Endothelial cell of umbilical vein (primary cell): ENCODE measurements around the gene LARP1. TPM values are rescaled to one million over a fixed set of nuclear protein-coding genes. Genes with fewer than 3 reads are reported as not detected.

Experiments used
- BruUV-seq: library from RNA; stranded (reverse); fragments of 400-500 nt; replicated peaks from 2 replicates; lab custom pipeline; 2021; lab: Mats Ljungman, UMichigan
- CTCF ChIA-PET: fragments of 300-600, 350-600 bp; sonication (Branson Sonifier 250); formaldehyde crosslinking; loops from one replicate; lab custom pipeline; 2021; ENCODE audit warnings: antibody characterized with exemption, inconsistent platforms; lab: Charles Lee
- POLR2A ChIA-PET: fragments of 300-600, 350-600 bp; sonication (Branson Sonifier 250); formaldehyde crosslinking; loops from one replicate; lab custom pipeline; 2021; ENCODE audit warnings: antibody characterized with exemption, inconsistent platforms; lab: Charles Lee
- DNase-seq: peaks from one replicate; pipeline ENCODE4 v3.0.0-alpha.2; 2011; ENCODE audit warnings: low read depth, low spot score
- FAIRE-seq: peaks from 2 replicates; lab custom pipeline; 2011; peaks lifted over from hg19 to GRCh38; lab: Jason Lieb, UNC
- H2AFZ ChIP-seq: 2 replicates; pipeline ENCODE4 v1.6.0; 2012; ENCODE audit warnings: low read depth, low read length, control low read depth, inconsistent platforms
- H3K27ac ChIP-seq: 2 replicates; pipeline ENCODE4 v1.5.1; 2011; ENCODE audit warnings: low read depth, mild to moderate bottlenecking, control low read depth, low read length, moderate library complexity; ENCODE audit not compliant: insufficient read depth
- H3K27me3 ChIP-seq, 2 experiments: 2 replicates each; pipeline versions ENCODE4 v1.6.0 to v1.6.1; 2011; ENCODE audit warnings: low read length in 2 of 2, mixed read lengths in 1 of 2; ENCODE audit not compliant: control insufficient read depth in 2 of 2, insufficient read depth in 2 of 2
- H3K36me3 ChIP-seq, 2 experiments: 2 replicates in 1 of 2; 3 replicates in 1 of 2; pipeline ENCODE4 v1.5.1; 2011; ENCODE audit warnings: low read length in 2 of 2, mild to moderate bottlenecking in 1 of 2, moderate library complexity in 1 of 2; ENCODE audit not compliant: control insufficient read depth in 2 of 2, insufficient read depth in 2 of 2; ENCODE audit errors: extremely low read depth in 1 of 2
- H3K4me1 ChIP-seq: 3 replicates; pipeline ENCODE4 v1.5.1; 2011; ENCODE audit warnings: mild to moderate bottlenecking, low read length; ENCODE audit not compliant: control insufficient read depth, insufficient read depth; ENCODE audit errors: extremely low read depth
- H3K4me2 ChIP-seq: 2 replicates; pipeline ENCODE4 v1.6.1; 2011; ENCODE audit warnings: low read length, control low read depth, mixed read lengths; ENCODE audit not compliant: insufficient read depth
- H3K4me3 ChIP-seq, 3 experiments: fragments of 200-600 bp in 1 of 3; sonication (generic), shearing (Covaris generic) in 1 of 3; replicated peaks in 1 of 3; 2 replicates each; pipeline ENCODE4 v1.5.1; 2011 to 2016; ENCODE audit warnings: control low read depth in 3 of 3, low read length in 3 of 3, mild to moderate bottlenecking in 2 of 3, inconsistent platforms in 1 of 3, low read depth in 1 of 3, moderate library complexity in 1 of 3; ENCODE audit not compliant: insufficient read depth in 1 of 3
- H3K79me2 ChIP-seq: 2 replicates; pipeline ENCODE4 v1.6.0; 2012; ENCODE audit warnings: low read length, inconsistent platforms; ENCODE audit not compliant: control insufficient read depth, insufficient read depth
- H3K9ac ChIP-seq: replicated peaks from 2 replicates; pipeline ENCODE3; 2011; ENCODE audit warnings: low read length, control low read depth; ENCODE audit not compliant: insufficient read depth; ENCODE audit errors: extremely low read depth
- H3K9me1 ChIP-seq: replicated peaks from 3 replicates; pipeline ENCODE4 v1.6.0; 2011; ENCODE audit warnings: mild to moderate bottlenecking, low read length; ENCODE audit not compliant: control insufficient read depth, insufficient read depth; ENCODE audit errors: extremely low read depth
- H3K9me3 ChIP-seq: replicated peaks from 2 replicates; pipeline ENCODE4 v1.5.1; 2012; ENCODE audit warnings: low read length, inconsistent platforms; ENCODE audit not compliant: control insufficient read depth, insufficient read depth
- H4K20me1 ChIP-seq: replicated peaks from 2 replicates; pipeline ENCODE3; 2011; ENCODE audit warnings: mild to moderate bottlenecking, low read length; ENCODE audit not compliant: control insufficient read depth, insufficient read depth; ENCODE audit errors: extremely low read depth
- CTCF ChIP-seq, 2 donors: IDR thresholded peaks; 1 replicate in 1 of 2; 2 replicates in 1 of 2; pipeline ENCODE4 v1.5.1; 2011; ENCODE audit warnings: low read length in 2 of 2, mild to moderate bottlenecking in 2 of 2, moderate library complexity in 2 of 2, control low read depth in 1 of 2, inconsistent platforms in 1 of 2, low read depth in 1 of 2; ENCODE audit not compliant: insufficient read depth in 1 of 2; ENCODE audit errors: extremely low read depth in 1 of 2
- EZH2 ChIP-seq: IDR thresholded peaks from 2 replicates; pipeline ENCODE4 v1.6.1; 2012; ENCODE audit warnings: borderline replicate concordance, low read depth, mild to moderate bottlenecking, moderate library complexity, low read length, inconsistent platforms; ENCODE audit not compliant: severe bottlenecking
- FOS ChIP-seq: IDR thresholded peaks from 2 replicates; pipeline ENCODE4 v1.6.1; 2011; ENCODE audit warnings: mild to moderate bottlenecking, low read length, moderate library complexity, borderline replicate concordance; ENCODE audit not compliant: insufficient read depth
- GATA2 ChIP-seq: IDR thresholded peaks from 2 replicates; pipeline ENCODE4 v1.7.0; 2011; ENCODE audit warnings: low read depth, mild to moderate bottlenecking, moderate library complexity, mixed read lengths, low read length; ENCODE audit not compliant: insufficient read length, insufficient read depth
- JUN ChIP-seq: IDR thresholded peaks from 2 replicates; pipeline ENCODE4 v1.6.1; 2011; ENCODE audit warnings: borderline replicate concordance, low read depth; ENCODE audit not compliant: insufficient read length, insufficient read depth
- MAX ChIP-seq: IDR thresholded peaks from 2 replicates; pipeline ENCODE4 v1.6.1; 2011; ENCODE audit not compliant: insufficient read depth, insufficient read length
- MYC ChIP-seq: IDR thresholded peaks from one replicate; pipeline ENCODE4 v1.6.1; 2011; ENCODE audit warnings: mild to moderate bottlenecking, low read depth, low read length
- POLR2A ChIP-seq: IDR thresholded peaks from 2 replicates; pipeline ENCODE4 v1.6.1; 2012; ENCODE audit warnings: low read depth, mild to moderate bottlenecking, control low read depth, low read length
- POLR2AphosphoS5 ChIP-seq: IDR thresholded peaks from 2 replicates; pipeline ENCODE4 v1.6.1; 2012; ENCODE audit warnings: low read depth, mild to moderate bottlenecking, control low read depth, low read length, moderate library complexity; ENCODE audit not compliant: insufficient read depth
- dilution Hi-C: fragments of 300-500 bp; cut with MboI; formaldehyde crosslinking; loops from one replicate; pipeline ENCODE4 v1.15.0; 2019; ENCODE audit warnings: low sequenced_read_pairs; ENCODE audit not compliant: extremely low pct_ligation_motif_present
- intact Hi-C: fragments of 100-400 bp; cut with micrococcal nuclease; formaldehyde crosslinking; loops from one replicate; pipeline ENCODE4 v1.10.0; 2022
- polyA plus RNA-seq, 4 experiments: library from polyadenylated mRNA; depleted of rRNA in 3 of 4; stranded (reverse) in 3 of 4; unstranded in 1 of 4; fragments of >200 nt; gene quantifications; 2 replicates each; pipeline versions ENCODE4 v1.2.1 to v1.2.3, GENCODE V29; 2011 to 2012; ENCODE audit warnings: missing spikeins in 1 of 4
- total RNA-seq: library from RNA; stranded (reverse); gene quantifications from 2 replicates; pipeline ENCODE4 v1.2.3, GENCODE V29; 2021

LARP1 gene
- total and polyA plus RNA-seq, 2 donors (not counting 3 experiments of a cell fraction or from before 2014, with no cell fraction given) = 70.4 to 252 TPM

- H3K9me1 ChIP-seq = no peaks in the 10 kb centered on the region
- no peaks in the 10 kb centered on the region for H3K27me3 ChIP-seq
- intact Hi-C loops = no loop called here
- H3K27ac ChIP-seq = no peak overlapping the region
- peaks cover 98% of the 10 kb centered on the region for H3K79me2 ChIP-seq
- DNase-seq (no peak), FAIRE-seq (no peak)
- H3K4me2 ChIP-seq = no peak overlapping the region
- TF ChIP-seq MAX = no peak
- no peak for TF ChIP-seq CTCF (IDR thresholded peaks at IDR 0.05; ENCODE audit: extremely low read depth in 1 of 2, insufficient read depth in 1 of 2, low read depth in 1 of 2, low read length in 2 of 2)
- TF ChIP-seq EZH2 = no peak
- TF ChIP-seq POLR2A = no peak
- TF ChIP-seq FOS = no peak
- no peak for TF ChIP-seq MYC
- TF ChIP-seq POLR2AphosphoS5 = no peak
- TF ChIP-seq JUN = no peak
- no peak for TF ChIP-seq GATA2
- no peak overlapping the region for H3K4me3 ChIP-seq
- no peak overlapping the region for H2AFZ ChIP-seq
- H3K4me1 ChIP-seq = peaks cover 3% of the 10 kb centered on the region
- no TSS peak for BruUV-seq
- no peaks in the 10 kb centered on the region for H3K9me3 ChIP-seq
- dilution Hi-C loops = no loop called here
- peaks cover 11% of the 10 kb centered on the region for H4K20me1 ChIP-seq
- ChIA-PET CTCF (no interaction called here), POLR2A (interaction anchor here (0.6 kb wide), 1 partner anchor 77 kb away, joined by 3 read pairs; no protein-coding TSS in a partner anchor)
- H3K9ac ChIP-seq = no peak overlapping the region
- H3K36me3 ChIP-seq = no peaks in the 10 kb centered on the region
Measured at GRCh38 chr5:154765396-154765925, 10.3 kb downstream of the LARP1 start.
